ENCODE measurements around the gene CEP97.
"Not testable (repeated sequence)": the region's sequence is repeated elsewhere in the genome, so short reads cannot be mapped to it uniquely, and the experiment has no call there.

CEP97 gene

GRCh38 chr3:101724329-101725193, at the start of gene CEP97:
Gene CEP97, plus strand, starts transcription at chr3:101724614. Its CDS starts 63 bp downstream, at chr3:101724677.
- peak; percentile 80 for DNase-seq (ENCODE audit: low read depth)

- DNase-seq (ENCODE audit: low read depth): no peak
Measured at GRCh38 chr3:101675709-101676215, 48.7 kb upstream of the CEP97 start.

- DNase-seq (ENCODE audit: low read depth): peak; percentile 93
Measured at GRCh38 chr3:101676216-101676764, 48.1 kb upstream of the CEP97 start.

- peak; percentile 99 for DNase-seq (ENCODE audit: low read depth)
Measured at GRCh38 chr3:101676765-101677435, 47.5 kb upstream of the CEP97 start, which contains the start of gene ZBTB11. Gene ZBTB11, minus strand, starts transcription at chr3:101677132. Its CDS starts 218 bp downstream, at chr3:101676914.

- no peak for DNase-seq (ENCODE audit: low read depth)
Measured at GRCh38 chr3:101677436-101678286, 46.8 kb upstream of the CEP97 start.

- not testable (repeated sequence) for DNase-seq (ENCODE audit: low read depth)
Measured at GRCh38 chr3:101678837-101679236, 45.6 kb upstream of the CEP97 start.

- DNase-seq (ENCODE audit: low read depth): no peak
Measured at GRCh38 chr3:101680466-101680865, 43.9 kb upstream of the CEP97 start.

- no peak for DNase-seq (ENCODE audit: low read depth)
Measured at GRCh38 chr3:101685050-101685400, 39.4 kb upstream of the CEP97 start.

GRCh38 chr3:101685870-101686307, 38.5 kb upstream of the CEP97 start:
- no peak for DNase-seq (ENCODE audit: low read depth)

GRCh38 chr3:101687142-101687931, 37.1 kb upstream of the CEP97 start:
- no peak for DNase-seq (ENCODE audit: low read depth)

- DNase-seq (ENCODE audit: low read depth): no peak
Measured at GRCh38 chr3:101689286-101689685, 35.1 kb upstream of the CEP97 start.

GRCh38 chr3:101690972-101691371, 33.4 kb upstream of the CEP97 start:
- DNase-seq (ENCODE audit: low read depth): no peak

- DNase-seq (ENCODE audit: low read depth): not testable (repeated sequence)
Measured at GRCh38 chr3:101691685-101692671, 32.4 kb upstream of the CEP97 start.

GRCh38 chr3:101693540-101693939, 30.9 kb upstream of the CEP97 start:
- not testable (repeated sequence) for DNase-seq (ENCODE audit: low read depth)

GRCh38 chr3:101694836-101695235, 29.6 kb upstream of the CEP97 start:
- not testable (repeated sequence) for DNase-seq (ENCODE audit: low read depth)

- no peak for DNase-seq (ENCODE audit: low read depth)
Measured at GRCh38 chr3:101695779-101696372, 28.5 kb upstream of the CEP97 start.

GRCh38 chr3:101701696-101702634, 22.4 kb upstream of the CEP97 start:
- no peak for DNase-seq (ENCODE audit: low read depth)

GRCh38 chr3:101702726-101703125, 21.7 kb upstream of the CEP97 start:
- no peak for DNase-seq (ENCODE audit: low read depth)

Data from stimulated activated CD8-positive, alpha-beta memory T cell treated with anti-CD3 and anti-CD28 coated beads, Interleukin-12 subunit alpha, Interleukin-12 subunit beta, amount 100 ng/mL, for 4 hours (primary cell).